AG09309 (cell line): ENCODE measurements around the gene AGO3.
"Not testable (repeated sequence)": the region's sequence is repeated elsewhere in the genome, so short reads cannot be mapped to it uniquely, and the experiment has no call there.

Source experiments
- DNase-seq: peaks from one replicate; pipeline ENCODE4 v3.0.0-alpha.2; 2010; ENCODE audit warnings: low read depth
- H3K4me3 ChIP-seq: 2 replicates; pipeline ENCODE4 v1.5.1; 2011; ENCODE audit warnings: mild to moderate bottlenecking, low read depth, low read length, moderate library complexity; ENCODE audit not compliant: control insufficient read depth
- CTCF ChIP-seq: IDR thresholded peaks from 2 replicates; pipeline ENCODE4 v1.5.1; 2011; ENCODE audit warnings: mild to moderate bottlenecking, low read depth, low read length, inconsistent platforms; ENCODE audit not compliant: insufficient read depth, control insufficient read depth; ENCODE audit errors: missing control alignments

The AGO3 gene

GRCh38 chr1:35885961-35886558 is 44.8 kb upstream of the AGO3 start:
- no peak for DNase-seq
- H3K4me3 ChIP-seq: no peak overlapping the region
- TF ChIP-seq CTCF: no peak

- no peak for TF ChIP-seq CTCF
- no peak overlapping the region for H3K4me3 ChIP-seq
- no peak for DNase-seq
Measured at GRCh38 chr1:35886577-35887431, 44.1 kb upstream of the AGO3 start.

- no peak for TF ChIP-seq CTCF
- no peak overlapping the region for H3K4me3 ChIP-seq
- DNase-seq: no peak
Measured at GRCh38 chr1:35887508-35887907, 43.4 kb upstream of the AGO3 start.

GRCh38 chr1:35888255-35888654 is 42.6 kb upstream of the AGO3 start:
- no peak for TF ChIP-seq CTCF
- DNase-seq: no peak
- no peak overlapping the region for H3K4me3 ChIP-seq

GRCh38 chr1:35888981-35889380 is 41.9 kb upstream of the AGO3 start:
- DNase-seq: not testable (repeated sequence)

GRCh38 chr1:35893051-35893879 is 37.6 kb upstream of the AGO3 start:
- no peak overlapping the region for H3K4me3 ChIP-seq
- no peak for TF ChIP-seq CTCF
- DNase-seq: no peak

More at GRCh38 chr1:35888981-35889380, 41.9 kb upstream of the AGO3 start:
- not testable (repeated sequence) for H3K4me3 ChIP-seq

- no peak for DNase-seq
- H3K4me3 ChIP-seq: no peak overlapping the region
- TF ChIP-seq CTCF: no peak
Measured at GRCh38 chr1:35894183-35894582, 36.7 kb upstream of the AGO3 start.
